Neuronal stem cell (in vitro differentiated cells): ENCODE data around the gene PTPN7.

ENCODE experiments used
- DNase-seq: peaks from one replicate; pipeline ENCODE4 v3.0.0-alpha.2; 2013; ENCODE audit warnings: low spot score
- H2AFZ ChIP-seq: one replicate; pipeline ENCODE4 v1.6.1; 2013; ENCODE audit warnings: mild to moderate bottlenecking, low read length, inconsistent platforms
- H2AK5ac ChIP-seq: 2 replicates; pipeline ENCODE4 v1.6.1; 2013; ENCODE audit warnings: low read depth, mild to moderate bottlenecking, inconsistent platforms, low read length, moderate library complexity, mixed read lengths
- H2BK120ac ChIP-seq: 2 replicates; pipeline ENCODE4 v1.6.1; 2013; ENCODE audit warnings: low read depth, mild to moderate bottlenecking, inconsistent platforms, low read length, moderate library complexity, mixed read lengths
- H2BK12ac ChIP-seq: one replicate; pipeline ENCODE4 v1.6.1; 2013; ENCODE audit warnings: low read length, inconsistent platforms
- H2BK15ac ChIP-seq: 2 replicates; pipeline ENCODE4 v1.6.1; 2013; ENCODE audit warnings: mild to moderate bottlenecking, low read length, inconsistent platforms, mixed read lengths
- H2BK5ac ChIP-seq: one replicate; pipeline ENCODE4 v1.6.1; 2013; ENCODE audit warnings: inconsistent platforms, mild to moderate bottlenecking, low read length, moderate library complexity
- H3K14ac ChIP-seq: one replicate; pipeline ENCODE4 v1.6.1; 2013; ENCODE audit warnings: low read length, inconsistent platforms
- H3K18ac ChIP-seq: 2 replicates; pipeline ENCODE4 v1.6.1; 2013; ENCODE audit warnings: low read length, inconsistent platforms
- H3K23ac ChIP-seq: 2 replicates; pipeline ENCODE4 v1.6.1; 2013; ENCODE audit warnings: low read depth, mild to moderate bottlenecking, mixed read lengths, low read length, inconsistent platforms; ENCODE audit not compliant: poor library complexity
- H3K27ac ChIP-seq: replicated peaks from 3 replicates; pipeline ENCODE4 v1.5.1; 2013; ENCODE audit warnings: low read length, inconsistent platforms
- H3K27me3 ChIP-seq, 3 experiments: 2 replicates each; pipeline ENCODE4 v1.6.1; 2013; ENCODE audit warnings: low read length in 3 of 3, mild to moderate bottlenecking in 2 of 3, inconsistent platforms in 1 of 3, low read depth in 1 of 3, mixed read lengths in 1 of 3, moderate library complexity in 1 of 3; ENCODE audit not compliant: control insufficient read depth in 3 of 3, insufficient read depth in 3 of 3
- H3K36me3 ChIP-seq, 2 donors: replicated peaks in 1 of 2; 2 replicates each; pipeline ENCODE4 v1.6.1; 2013; ENCODE audit warnings: low read length in 2 of 2; ENCODE audit not compliant: control insufficient read depth in 2 of 2, insufficient read depth in 2 of 2
- H3K4ac ChIP-seq: 2 replicates; pipeline ENCODE4 v1.6.1; 2013; ENCODE audit warnings: inconsistent platforms, mild to moderate bottlenecking, low read length, moderate library complexity
- H3K4me1 ChIP-seq, 2 donors: 1 replicate in 1 of 2; 2 replicates in 1 of 2; pipeline ENCODE4 v1.6.1; 2013; ENCODE audit warnings: low read length in 2 of 2, low read depth in 1 of 2; ENCODE audit not compliant: control insufficient read depth in 2 of 2, insufficient read depth in 1 of 2
- H3K4me2 ChIP-seq: one replicate; pipeline ENCODE4 v1.6.1; 2013; ENCODE audit warnings: mild to moderate bottlenecking, low read length, inconsistent platforms; ENCODE audit not compliant: insufficient read depth, poor library complexity, severe bottlenecking
- H3K4me3 ChIP-seq, 2 donors: 2 replicates each; pipeline ENCODE4 v1.5.1; 2013; ENCODE audit warnings: low read length in 2 of 2, mild to moderate bottlenecking in 2 of 2, inconsistent platforms in 1 of 2, moderate library complexity in 1 of 2
- H3K79me1 ChIP-seq: one replicate; pipeline ENCODE4 v1.6.1; 2013; ENCODE audit warnings: low read depth, mild to moderate bottlenecking, inconsistent platforms, low read length, moderate library complexity
- H3K9ac ChIP-seq: one replicate; pipeline ENCODE4 v1.6.1; 2013; ENCODE audit warnings: mild to moderate bottlenecking, low read depth, low read length, inconsistent platforms; ENCODE audit not compliant: poor library complexity
- H3K9me3 ChIP-seq, 2 donors: replicated peaks in 1 of 2; 2 replicates each; pipeline versions ENCODE3 to v1.6.1; 2013; ENCODE audit warnings: low read length in 2 of 2, mild to moderate bottlenecking in 2 of 2, inconsistent platforms in 1 of 2, low read depth in 1 of 2, mixed read lengths in 1 of 2, moderate library complexity in 1 of 2; ENCODE audit not compliant: control insufficient read depth in 2 of 2, insufficient read depth in 1 of 2
- H4K8ac ChIP-seq: one replicate; pipeline ENCODE4 v1.6.1; 2013; ENCODE audit warnings: low read depth, mild to moderate bottlenecking, inconsistent platforms, low read length, moderate library complexity
- H4K91ac ChIP-seq: one replicate; pipeline ENCODE4 v1.6.1; 2013; ENCODE audit warnings: low read length, low read depth, mild to moderate bottlenecking, inconsistent platforms; ENCODE audit not compliant: poor library complexity
- WGBS, 2 donors: extraction: QIAGEN DNeasy Blood & Tissue Kit; methylation state at CpG; one replicate each; pipeline ENCODE4 v1.1.7; 2013; ENCODE audit warnings: missing lambda C conversion rate in 2 of 2, mixed read lengths in 1 of 2; ENCODE audit not compliant: insufficient read length in 2 of 2, insufficient replicate concordance in 1 of 2; ENCODE audit errors: extremely low coverage in 2 of 2; 5-methylcytosine and 5-hydroxymethylcytosine counted together

PTPN7 gene

DNA sequence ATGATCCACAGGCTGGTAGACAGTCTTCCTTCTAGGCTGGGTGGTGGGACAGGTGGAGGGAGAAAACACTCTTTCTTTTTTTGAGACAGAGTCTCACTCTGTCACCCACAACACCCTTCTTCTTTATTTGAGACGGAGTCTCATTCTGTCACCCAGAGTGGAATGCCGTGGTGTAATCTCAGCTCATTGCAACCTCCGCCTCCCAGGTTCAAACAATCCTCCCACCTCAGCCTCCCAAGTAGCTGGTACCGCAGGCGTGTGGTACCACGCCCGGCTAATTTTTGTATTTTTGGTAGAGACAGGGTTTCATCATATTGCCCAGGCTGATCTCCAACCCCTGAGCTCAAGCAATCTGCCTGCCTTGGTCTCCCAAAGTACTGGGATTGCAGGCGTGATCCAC, 34.8 kb downstream of the PTPN7 start:
- H3K4me3 ChIP-seq, result no peak overlapping the region
- no peak overlapping the region for H3K9ac ChIP-seq
- no peak overlapping the region for H3K14ac ChIP-seq
- no peak overlapping the region for H3K23ac ChIP-seq
- no peaks in the 10 kb centered on the region for H3K36me3 ChIP-seq
- no peak overlapping the region for H3K4me2 ChIP-seq
- no CpG with 5 or more reads among the region's 8 CpGs for WGBS, 2 donors
- no peak overlapping the region for H4K8ac ChIP-seq
- no peak for DNase-seq
- H3K79me1 ChIP-seq, result no peaks in the 10 kb centered on the region
- H3K27ac ChIP-seq, result no peak overlapping the region
- H2BK5ac ChIP-seq, result no peak overlapping the region
- peaks cover 0 to 6% (median 0%) of the 10 kb centered on the region in 3 experiments for H3K27me3 ChIP-seq
- H3K18ac ChIP-seq, result no peak overlapping the region
- peaks cover 11 to 12% of the 10 kb centered on the region in 2 donors for H3K4me1 ChIP-seq
- H2BK15ac ChIP-seq, result no peak overlapping the region
- no peak overlapping the region for H2AFZ ChIP-seq
- H4K91ac ChIP-seq, result no peak overlapping the region
- H3K9me3 ChIP-seq, result peaks cover 0 to 2% of the 10 kb centered on the region in 2 donors
- H2BK12ac ChIP-seq, result no peak overlapping the region
- no peak overlapping the region for H3K4ac ChIP-seq
- H2BK120ac ChIP-seq, result no peak overlapping the region
- peak overlapping the region; percentile 38 for H2AK5ac ChIP-seq

DNA sequence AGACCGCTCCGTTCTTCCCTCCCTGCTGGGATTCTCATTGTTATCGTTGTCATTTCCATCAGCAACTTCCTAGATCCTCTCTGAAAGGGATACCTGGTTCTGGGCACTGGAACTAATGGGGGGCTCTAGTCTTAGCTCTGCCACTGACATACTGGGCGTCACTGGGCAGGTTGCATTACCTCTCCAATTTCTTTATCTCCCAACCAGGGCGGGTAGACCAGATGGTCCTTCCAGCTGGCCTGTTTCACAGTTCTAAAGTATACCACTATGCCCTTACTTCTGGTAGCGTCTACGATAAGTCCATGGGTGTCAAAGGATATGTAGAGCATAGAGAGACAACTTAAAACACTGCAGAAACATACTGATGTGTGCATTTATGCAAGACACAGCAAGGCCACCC, 36.3 kb downstream of the PTPN7 start:
- Histone ChIP-seq H3K79me1 (no peaks in the 10 kb centered on the region), H2BK5ac (no peak overlapping the region)

DNA sequence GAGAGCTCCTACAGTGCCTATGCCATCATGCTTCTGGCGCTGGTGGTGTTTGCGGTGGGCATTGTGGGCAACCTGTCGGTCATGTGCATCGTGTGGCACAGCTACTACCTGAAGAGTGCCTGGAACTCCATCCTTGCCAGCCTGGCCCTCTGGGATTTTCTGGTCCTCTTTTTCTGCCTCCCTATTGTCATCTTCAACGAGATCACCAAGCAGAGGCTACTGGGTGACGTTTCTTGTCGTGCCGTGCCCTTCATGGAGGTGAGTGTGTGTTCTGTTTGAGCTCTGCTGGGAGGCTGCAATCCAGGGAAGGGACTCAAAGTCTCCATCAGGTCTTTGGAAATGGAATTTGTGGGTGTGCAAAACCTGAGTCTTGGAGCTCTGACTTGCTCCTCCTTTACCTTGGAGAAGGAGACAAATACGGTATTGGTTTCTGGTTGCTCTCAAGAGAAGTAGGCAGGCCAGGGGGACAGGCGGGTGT, 37.0 kb downstream of the PTPN7 start:
- no peak overlapping the region for H3K18ac ChIP-seq
- H3K4me1 ChIP-seq, result peaks cover 0 to 5% of the 10 kb centered on the region in 2 donors
- no peaks in the 10 kb centered on the region for H3K79me1 ChIP-seq
- no peak overlapping the region for H2BK5ac ChIP-seq
- H4K91ac ChIP-seq, result no peak overlapping the region
- H3K9me3 ChIP-seq, result peaks cover 0 to 2% of the 10 kb centered on the region in 2 donors
- H3K4ac ChIP-seq, result no peak overlapping the region
- H2BK15ac ChIP-seq, result no peak overlapping the region
- no peak overlapping the region for H3K9ac ChIP-seq
- H2AFZ ChIP-seq, result peak overlapping the region; percentile 84
- no peak overlapping the region for H2BK120ac ChIP-seq
- H3K27ac ChIP-seq, result no peak overlapping the region
- no peak overlapping the region for H3K4me3 ChIP-seq
- H3K27me3 ChIP-seq, result peaks cover 0 to 6% (median 0%) of the 10 kb centered on the region in 3 experiments
- H3K23ac ChIP-seq, result no peak overlapping the region
- H3K4me2 ChIP-seq, result no peak overlapping the region
- H2BK12ac ChIP-seq, result no peak overlapping the region
- no peak overlapping the region for H2AK5ac ChIP-seq
- no peak for DNase-seq
- H3K36me3 ChIP-seq, result no peaks in the 10 kb centered on the region
- H4K8ac ChIP-seq, result peak overlapping the region; percentile 68
- H3K14ac ChIP-seq, result no peak overlapping the region
- no CpG with 5 or more reads among the region's 10 CpGs for WGBS, 2 donors

More for the DNA sequence above, 36.3 kb downstream of the PTPN7 start:
- Histone ChIP-seq H3K27me3 (peaks cover 0 to 6% (median 0%) of the 10 kb centered on the region in 3 experiments), H2BK120ac (no peak overlapping the region), H2AFZ (no peak overlapping the region), H3K4me1 (peaks cover 0 to 3% of the 10 kb centered on the region in 2 donors), H4K8ac (no peak overlapping the region), H3K36me3 (no peaks in the 10 kb centered on the region), H3K23ac (no peak overlapping the region), H2BK15ac (no peak overlapping the region), H3K9me3 (peaks cover 0 to 2% of the 10 kb centered on the region in 2 donors), H3K14ac (no peak overlapping the region), H3K27ac (no peak overlapping the region), H3K9ac (no peak overlapping the region), H3K18ac (no peak overlapping the region), H3K4me2 (no peak overlapping the region), H2AK5ac (no peak overlapping the region), H3K4ac (no peak overlapping the region), H2BK12ac (no peak overlapping the region), H3K4me3 (no peak overlapping the region), H4K91ac (no peak overlapping the region)
- WGBS, 2 donors, result no CpG with 5 or more reads among the region's 7 CpGs
- DNase-seq, result no peak

DNA sequence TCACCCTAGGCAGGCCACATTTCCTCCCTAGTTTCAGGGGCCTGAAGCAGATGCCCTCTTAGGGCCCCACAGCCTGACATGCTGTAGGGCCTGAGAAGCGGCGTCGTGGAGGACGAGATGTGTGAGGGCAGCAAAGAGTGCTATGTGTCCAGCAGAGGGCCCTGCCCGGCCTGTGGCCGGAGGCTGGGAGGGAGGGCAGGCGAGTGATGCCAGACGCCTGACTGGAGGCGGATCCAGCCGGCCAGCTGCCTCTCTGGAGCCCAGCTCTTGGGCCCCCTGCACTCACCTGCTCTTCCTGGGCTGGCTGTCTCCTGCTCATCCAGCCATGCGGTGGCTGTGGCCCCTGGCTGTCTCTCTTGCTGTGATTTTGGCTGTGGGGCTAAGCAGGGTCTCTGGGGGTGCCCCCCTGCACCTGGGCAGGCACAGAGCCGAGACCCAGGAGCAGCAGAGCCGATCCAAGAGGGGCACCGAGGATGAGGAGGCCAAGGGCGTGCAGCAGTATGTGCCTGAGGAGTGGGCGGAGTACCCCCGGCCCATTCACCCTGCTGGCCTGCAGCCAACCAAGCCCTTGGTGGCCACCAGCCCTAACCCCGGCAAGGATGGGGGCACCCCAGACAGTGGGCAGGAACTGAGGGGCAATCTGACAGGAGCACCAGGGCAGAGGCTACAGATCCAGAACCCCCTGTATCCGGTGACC, 37.6 kb downstream of the PTPN7 start, which contains the start of gene GPR37L1:
GPR37L1 (plus strand) TSS at position 279 of the 697 bp plus-strand sequence; CDS start at position 326, 47 bp downstream.
- whole genome bisulfite sequencing, 2 donors, result no CpG with 5 or more reads among the region's 19 CpGs
- Histone ChIP-seq H3K23ac (peak within 1 kb of the TSS; percentile 48), H2AFZ (peak within 1 kb of the TSS; percentile 84), H3K18ac (peak within 1 kb of the TSS; percentile 80), H2AK5ac (peak within 1 kb of the TSS; percentile 93), H3K79me1 (no peaks in the 10 kb centered on the region), H3K27ac (no peak within 1 kb of the TSS), H4K91ac (peak within 1 kb of the TSS; percentile 57), H2BK120ac (no peak within 1 kb of the TSS), H3K4me2 (no peak within 1 kb of the TSS), H3K4ac (no peak within 1 kb of the TSS), H3K9me3 (peaks cover 0 to 2% of the 10 kb centered on the region in 2 donors), H3K27me3 (peaks cover 0 to 6% (median 0%) of the 10 kb centered on the region in 3 experiments), H2BK15ac (peak within 1 kb of the TSS; percentile 87), H4K8ac (peak within 1 kb of the TSS; percentile 68), H3K14ac (no peak within 1 kb of the TSS), H3K9ac (peak within 1 kb of the TSS; percentile 75), H3K36me3 (no peaks in the 10 kb centered on the region), H2BK12ac (no peak within 1 kb of the TSS), H3K4me1 (peaks cover 0 to 5% of the 10 kb centered on the region in 2 donors), H2BK5ac (no peak within 1 kb of the TSS), H3K4me3 (no peak within 1 kb of the TSS)
- DNase-seq, result no peak
